K562 (cell line): ENCODE results near the gene CHN2. TPM values are rescaled to one million over a fixed set of nuclear protein-coding genes. Genes with fewer than 3 reads are reported as not detected.

ENCODE experiments used
- ATF3 ChIP-seq, 2 experiments: fragments of 450-650 bp in 1 of 2; sonication (generic) in 1 of 2; formaldehyde crosslinking in 1 of 2; IDR thresholded peaks in 1 of 2; conservative IDR thresholded peaks in 1 of 2; 2 replicates each; pipeline versions ENCODE4 v1.6.1 to v1.8.1; 2016 to 2023; ENCODE audit warnings: mild to moderate bottlenecking in 2 of 2, moderate library complexity in 2 of 2, inconsistent platforms in 1 of 2, missing genetic modification reagents in 1 of 2
- FOSL1 ChIP-seq: fragments of 200-800 bp; sonication (Bioruptor generic); conservative IDR thresholded peaks from 2 replicates; pipeline ENCODE4 v1.6.1; 2016; ENCODE audit warnings: missing genetic modification characterization, missing compliant biosample characterization
- FOXP4 ChIP-seq: sonication (generic); formaldehyde crosslinking; IDR thresholded peaks from 2 replicates; pipeline ENCODE4 v1.8.0; 2022; ENCODE audit warnings: mild to moderate bottlenecking, missing genetic modification reagents, borderline replicate concordance
- JUNB ChIP-seq: fragments of 450-650 bp; formaldehyde crosslinking; conservative IDR thresholded peaks from 2 replicates; pipeline ENCODE4 v1.4.0; 2020; ENCODE audit warnings: mild to moderate bottlenecking
- JUND ChIP-seq, 2 experiments: IDR thresholded peaks; 2 replicates in 1 of 2; 3 replicates in 1 of 2; pipeline ENCODE4 v1.6.1; 2011; ENCODE audit warnings: borderline replicate concordance in 2 of 2, low read depth in 2 of 2, low read length in 2 of 2, improper control_type of control experiment in 1 of 2, missing biosample characterization in 1 of 2, missing genetic modification characterization in 1 of 2, missing genetic modification reagents in 1 of 2
- MCM5 ChIP-seq: fragments of 450-650 bp; IDR thresholded peaks from 2 replicates; pipeline ENCODE4 v1.6.1; 2016; ENCODE audit warnings: low read depth
- PURB ChIP-seq: sonication (generic); formaldehyde crosslinking; IDR thresholded peaks from 2 replicates; pipeline ENCODE4 v1.9.0; 2021; ENCODE audit warnings: low read depth, mild to moderate bottlenecking, missing genetic modification reagents
- TAF15 ChIP-seq: fragments of 200-400 bp; formaldehyde crosslinking; IDR thresholded peaks from 2 replicates; pipeline ENCODE4 v1.6.1; 2017; ENCODE audit warnings: mild to moderate bottlenecking, low read depth, low read length, moderate library complexity
- ZBTB26 ChIP-seq: fragments of 450-650 bp; formaldehyde crosslinking; IDR thresholded peaks from 2 replicates; pipeline ENCODE4 v1.4.0; 2022; ENCODE audit warnings: missing genetic modification characterization
- ZBTB40 ChIP-seq, 2 experiments: fragments of 450-650 bp in 1 of 2; sonication (generic) in 1 of 2; formaldehyde crosslinking in 1 of 2; IDR thresholded peaks; 2 replicates each; pipeline versions ENCODE4 v1.7.1 to v1.9.0; 2016 to 2022; ENCODE audit warnings: inconsistent platforms in 1 of 2, mild to moderate bottlenecking in 1 of 2, missing genetic modification reagents in 1 of 2
- ZNF311 ChIP-seq: fragments of 250-450 bp; sonication (Bioruptor Pico); IDR thresholded peaks from 2 replicates; pipeline ENCODE4 v1.4.0; 2020; ENCODE audit warnings: mild to moderate bottlenecking, moderate library complexity
- polyA plus RNA-seq, 8 experiments: library from polyadenylated mRNA; depleted of rRNA in 4 of 8; stranded (reverse) in 5 of 8; unstranded in 3 of 8; fragments of >200 nt; fragmentation: Nextera tagmentation in 2 of 8; fragmentation: Illumina TruSeq in 1 of 8; extraction: Ambion mirVana in 2 of 8; extraction: Trizol in 1 of 8; gene quantifications; 2 replicates each; pipeline versions ENCODE4 v1.2.1 to v1.2.3, GENCODE V29; 2011 to 2014; ENCODE audit warnings: inconsistent platforms in 1 of 8, missing spikeins in 1 of 8
- total RNA-seq, 7 experiments: library from RNA; depleted of rRNA in 6 of 7; stranded (reverse); fragments of >200 nt in 6 of 7; fragmentation: Illumina TruSeq in 2 of 7; extraction: Trizol in 2 of 7; gene quantifications; 2 replicates each; pipeline versions ENCODE4 v1.2.1 to v1.2.3, GENCODE V29; 2011 to 2021; ENCODE audit warnings: low replicate concordance in 1 of 7

The CHN2 gene
- total and polyA plus RNA-seq, 9 of the 15 experiments (the other 6 are each of a cell fraction or from before 2014, with no cell fraction given), result 0.12 to 2.1 (median 0.31) TPM; not detected in 1

GRCh38 chr7:29370531-29371314, 176.1 kb downstream of the CHN2 start (continued):
- TF ChIP-seq ZBTB40 (IDR thresholded peaks at IDR 0.05) (no peak), ZBTB40 (CRISPR knock-in tag; IDR thresholded peaks at IDR 0.05) (no peak), JUND (IDR thresholded peaks at IDR 0.05; ENCODE audit: borderline replicate concordance, low read depth, low read length) (peak; percentile 70), JUND (tag; IDR thresholded peaks at IDR 0.05; ENCODE audit: borderline replicate concordance, low read depth, low read length) (peak; percentile 70; the same call in 2 of the 3 replicates), FOXP4 (CRISPR knock-in tag) (no peak), ZBTB26 (CRISPR knock-in tag) (no peak), TAF15 (no peak), PURB (CRISPR knock-in tag) (no peak), ZNF311 (CRISPR knock-in tag) (no peak), JUNB (CRISPR knock-in tag) (peak; percentile 68; the same call in 1 of the 2 replicates), FOSL1 (tag) (peak; percentile 78), ATF3 (IDR thresholded peaks at IDR 0.05) (peak; percentile 70), ATF3 (CRISPR knock-in tag; conservative IDR thresholded peaks at IDR 0.05) (no peak), MCM5 (no peak)
